ENCODE data around the gene KIF3B.
A peak's percentile ranks its signal among the peaks of the same experiment; 100 is the strongest.
"Not testable (repeated sequence)": the region's sequence is repeated elsewhere in the genome, so short reads cannot be mapped to it uniquely, and the experiment has no call there.

KIF3B gene

GRCh38 chr20:32330555-32330897 lies 53.1 kb downstream of the KIF3B start:
- DNase-seq (ENCODE audit: low read depth in 2 of 2), result no peak

- no peak for DNase-seq (ENCODE audit: low read depth in 2 of 2)
These were observed 55.2 kb downstream of the KIF3B start for GRCh38 chr20:32332614-32333013.

DNA sequence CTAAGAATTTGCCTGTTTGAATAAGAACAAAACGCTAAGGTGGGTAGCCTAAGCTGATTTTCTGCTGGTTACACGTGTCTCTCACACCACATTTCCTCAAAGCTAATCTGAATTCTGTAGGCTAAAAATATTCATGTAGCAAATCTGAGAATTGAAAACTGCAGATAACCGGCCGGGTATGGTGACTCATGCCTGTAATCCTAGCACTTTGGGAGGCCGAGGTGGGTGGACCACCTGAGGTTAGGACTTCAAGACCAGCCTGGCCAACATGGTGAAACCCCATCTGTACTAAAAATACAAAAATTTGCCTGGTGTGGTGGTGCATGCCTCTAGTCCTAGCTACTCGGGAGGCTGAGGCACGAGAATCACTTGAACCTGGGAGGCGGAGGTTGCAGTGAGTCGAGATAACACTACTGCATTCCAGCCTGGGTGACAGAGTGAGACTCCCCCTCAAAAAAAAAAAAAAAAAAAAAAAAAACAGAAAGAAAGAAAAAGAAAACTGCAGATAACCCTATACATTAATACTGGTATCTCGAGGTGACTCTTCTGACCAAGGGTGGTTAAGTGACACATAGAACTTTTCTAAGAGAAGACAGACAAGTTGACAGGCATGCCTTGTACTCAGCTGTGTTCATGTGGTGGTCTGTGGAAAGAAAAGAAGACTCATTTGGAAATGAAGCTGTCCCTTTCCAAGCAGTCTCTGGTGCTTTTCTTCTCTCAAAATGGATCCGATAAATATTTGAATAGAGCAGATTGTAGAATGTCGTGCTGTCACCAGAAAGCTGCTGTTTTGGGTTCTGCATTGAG lies 55.9 kb downstream of the KIF3B start:
- peak in 1 of 2 donors; percentile 33 for DNase-seq (ENCODE audit: low read depth in 2 of 2)

- peak; percentile 25 to 27 for DNase-seq (ENCODE audit: low read depth in 2 of 2)
These were observed 56.8 kb downstream of the KIF3B start for GRCh38 chr20:32333988-32334885.

GRCh38 chr20:32336918-32337347 lies 59.5 kb downstream of the KIF3B start:
- no peak for DNase-seq (ENCODE audit: low read depth in 2 of 2)

DNA sequence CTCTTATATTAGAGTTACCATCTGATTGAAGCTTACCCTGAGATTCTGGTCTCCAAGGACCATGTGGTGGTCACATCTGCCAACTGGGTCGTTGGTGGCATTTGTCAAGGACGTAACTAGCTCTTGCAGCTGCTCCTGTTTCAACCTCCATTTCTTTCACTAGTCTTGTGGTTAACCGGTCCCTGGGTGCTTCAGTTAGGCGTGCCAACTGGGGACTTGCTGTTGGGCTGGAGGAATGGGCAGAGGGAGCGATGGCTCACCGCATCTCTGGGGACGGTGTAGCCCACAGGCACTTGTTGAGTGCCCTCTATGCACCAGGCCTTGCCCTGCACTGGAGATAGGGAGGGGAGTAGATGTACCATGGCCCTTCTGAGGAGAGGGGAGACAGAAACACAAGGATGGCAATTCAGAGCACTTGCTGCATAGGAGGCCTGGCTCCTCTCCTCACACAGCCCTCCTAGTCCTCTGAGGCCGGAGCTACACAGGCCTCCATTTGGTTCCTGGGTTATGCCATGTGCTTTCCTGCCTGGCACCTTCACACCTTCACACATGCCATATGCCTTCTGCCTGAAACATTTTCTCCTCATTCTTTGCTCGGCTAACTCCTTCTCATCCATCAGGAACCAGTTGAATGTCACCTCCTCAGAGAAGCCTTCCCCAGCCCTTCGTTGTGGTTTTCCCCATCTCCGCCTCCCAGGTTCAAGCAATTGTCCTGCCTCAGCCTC lies 60.6 kb downstream of the KIF3B start:
- DNase-seq (ENCODE audit: low read depth in 2 of 2), result no peak

- DNase-seq (ENCODE audit: low read depth in 2 of 2), result no peak
These were observed 61.2 kb downstream of the KIF3B start for GRCh38 chr20:32338665-32339064.

- DNase-seq (ENCODE audit: low read depth in 2 of 2), result no peak
These were observed 61.7 kb downstream of the KIF3B start for GRCh38 chr20:32339116-32339515.

- not testable (repeated sequence) for DNase-seq (ENCODE audit: low read depth in 2 of 2)
These were observed 63.6 kb downstream of the KIF3B start for GRCh38 chr20:32341053-32341452.

- DNase-seq (ENCODE audit: low read depth in 2 of 2), result no peak
These were observed 66.0 kb downstream of the KIF3B start for GRCh38 chr20:32343439-32343838.

- DNase-seq (ENCODE audit: low read depth in 2 of 2), result no peak
These were observed 67.5 kb downstream of the KIF3B start for GRCh38 chr20:32344835-32345506.

DNA sequence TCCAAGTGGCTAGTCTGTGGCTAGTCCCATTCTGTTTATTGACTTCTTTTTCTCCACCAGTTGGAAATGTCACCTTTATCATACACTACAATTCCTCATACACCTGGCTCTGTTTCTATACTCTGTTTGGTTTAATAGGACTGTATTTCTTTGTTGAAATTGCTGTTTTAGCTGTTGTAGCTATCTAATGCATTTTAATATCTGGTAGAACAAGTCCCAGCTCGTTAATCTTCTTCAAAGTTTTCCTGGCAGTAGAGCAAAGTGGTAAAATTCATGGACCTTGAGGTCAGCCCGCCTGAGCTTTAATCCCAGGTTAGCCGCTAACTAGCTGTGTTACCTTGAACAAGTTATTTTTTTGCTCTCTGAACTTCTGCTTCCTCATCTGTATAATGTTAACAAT lies 70.8 kb downstream of the KIF3B start:
- no peak for DNase-seq (ENCODE audit: low read depth in 2 of 2)

GRCh38 chr20:32350421-32350820 lies 73.0 kb downstream of the KIF3B start:
- DNase-seq (ENCODE audit: low read depth in 2 of 2), result no peak

GRCh38 chr20:32352121-32352720 lies 74.8 kb downstream of the KIF3B start:
- no peak for DNase-seq (ENCODE audit: low read depth in 2 of 2)

DNA sequence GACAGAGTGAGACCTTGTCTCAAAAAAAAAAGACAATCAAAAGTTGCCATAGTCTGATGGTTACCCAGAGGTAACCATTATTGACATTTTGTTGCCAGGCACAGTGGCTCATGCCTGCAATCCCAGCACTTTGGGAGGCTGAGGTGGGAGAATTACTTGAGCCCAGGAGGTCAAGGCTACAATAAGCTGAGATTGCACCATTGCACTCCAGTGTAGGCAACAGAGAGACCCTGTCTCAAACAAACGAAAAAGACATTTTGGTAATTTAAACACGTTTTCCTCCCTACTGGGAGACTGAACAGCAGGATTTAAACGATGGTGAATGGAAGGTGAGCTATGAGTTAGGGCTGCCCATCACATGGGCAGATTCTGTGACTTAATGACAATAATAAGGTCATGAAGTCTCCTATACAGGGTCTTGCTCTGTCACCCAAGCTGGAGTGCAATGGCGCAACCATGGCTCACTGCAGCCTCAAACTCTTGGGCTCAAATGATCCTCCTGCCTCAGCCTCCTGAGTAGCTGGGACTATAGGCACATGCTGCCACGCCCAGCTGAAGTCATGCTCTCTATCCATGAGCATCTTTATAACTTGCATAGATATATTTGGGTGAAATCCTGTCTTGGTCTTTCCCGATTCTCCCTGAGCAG lies 76.5 kb downstream of the KIF3B start:
- DNase-seq (ENCODE audit: low read depth in 2 of 2), result no peak

DNA sequence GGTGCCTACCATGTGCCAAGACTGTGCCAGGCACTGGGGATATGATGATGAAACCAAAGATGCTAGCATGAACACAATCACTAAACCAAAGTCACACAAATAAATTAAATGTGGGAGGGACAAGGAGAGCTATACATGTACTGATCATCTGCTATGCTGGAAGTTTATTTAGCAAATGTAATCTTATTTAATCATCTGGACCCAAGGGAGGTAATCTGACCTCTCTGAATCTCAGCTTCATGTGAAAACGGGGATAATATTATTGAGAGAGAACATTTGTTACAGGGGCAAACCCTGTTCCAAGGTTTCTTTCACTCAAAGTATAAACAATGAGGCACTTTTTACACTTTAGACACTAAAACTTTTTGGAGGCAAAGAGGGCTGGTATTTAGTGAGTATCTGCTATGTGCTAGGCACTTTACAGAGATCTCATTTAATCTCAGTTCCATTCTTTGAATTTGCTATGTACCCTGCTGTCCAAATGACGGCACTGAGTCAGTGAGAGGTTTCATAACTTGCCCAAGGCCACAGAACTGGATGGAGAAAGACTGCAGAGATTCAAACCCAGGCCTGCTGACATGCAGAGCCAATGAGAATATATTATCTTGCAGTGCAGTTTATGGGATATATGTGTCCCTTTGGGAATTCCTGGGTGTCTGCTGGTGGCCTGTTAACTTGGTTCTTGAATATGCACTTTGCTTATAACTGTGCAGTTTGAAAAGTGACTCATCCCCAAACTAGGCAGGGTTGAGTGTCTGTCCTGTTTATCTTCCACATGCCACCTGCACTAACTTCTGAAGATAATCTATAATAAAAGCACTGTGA lies 77.4 kb downstream of the KIF3B start:
- DNase-seq (ENCODE audit: low read depth in 2 of 2), result no peak

- DNase-seq (ENCODE audit: low read depth in 2 of 2), result no peak
These were observed 78.0 kb downstream of the KIF3B start for GRCh38 chr20:32355417-32355841.

DNA sequence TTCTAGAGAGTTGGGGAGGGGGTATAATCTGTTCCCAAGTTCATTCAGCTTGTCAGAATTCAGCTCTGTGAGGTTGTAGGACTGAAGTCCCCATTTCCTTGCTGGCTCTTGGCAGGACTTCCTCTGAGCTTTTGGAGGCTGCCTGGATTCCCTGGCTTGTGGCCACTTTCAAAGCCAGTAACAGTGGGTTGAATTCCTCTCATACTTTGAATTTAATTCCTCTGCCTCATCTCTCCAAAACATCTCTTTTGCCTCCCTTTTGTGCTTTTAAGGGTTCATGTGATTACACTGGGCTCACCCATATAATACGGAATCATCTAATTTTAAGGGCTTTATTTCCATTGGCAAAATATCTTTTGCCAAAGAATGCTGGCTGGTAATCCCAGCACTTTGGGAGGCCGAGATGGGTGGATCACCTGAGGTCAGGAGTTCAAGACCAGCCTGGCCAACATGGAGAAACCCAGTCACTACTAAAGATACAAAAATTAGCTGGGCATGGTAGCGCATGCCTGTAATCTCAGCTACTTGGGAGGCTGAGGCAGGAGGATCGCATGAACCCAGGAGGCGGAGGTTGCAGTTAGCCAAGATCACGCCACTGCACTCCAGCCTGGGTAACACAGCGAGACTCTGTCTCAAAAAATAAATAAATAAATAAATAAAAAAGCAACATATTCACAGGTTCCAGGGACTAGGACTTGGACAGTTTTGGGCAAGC lies 78.6 kb downstream of the KIF3B start:
- DNase-seq (ENCODE audit: low read depth in 2 of 2), result not testable (repeated sequence)
